GM06990 (cell line): ENCODE measurements around the gene VPS51.

Experiments used
- DNase-seq: peaks from one replicate; pipeline ENCODE4 v3.0.0-alpha.2; 2011; ENCODE audit not compliant: insufficient read length; ENCODE audit errors: extremely low read depth
- H3K27me3 ChIP-seq: replicated peaks from 2 replicates; pipeline ENCODE4 v1.6.0; 2011; ENCODE audit warnings: low read length; ENCODE audit not compliant: control insufficient read depth, insufficient read depth
- H3K36me3 ChIP-seq: 2 replicates; pipeline ENCODE4 v1.5.1; 2011; ENCODE audit warnings: low read length; ENCODE audit not compliant: control insufficient read depth, insufficient read depth
- H3K4me3 ChIP-seq: replicated peaks from 2 replicates; pipeline ENCODE4 v1.5.1; 2011; ENCODE audit warnings: low read depth, mild to moderate bottlenecking, control low read depth, low read length
- CTCF ChIP-seq: IDR thresholded peaks from 2 replicates; pipeline ENCODE4 v1.5.1; 2011; ENCODE audit warnings: low read length, control low read depth, mild to moderate bottlenecking, inconsistent platforms; ENCODE audit not compliant: insufficient read depth, poor library complexity, severe bottlenecking

VPS51 gene

GRCh38 chr11:65104628-65105027 lies 8.6 kb downstream of the VPS51 start:
- Histone ChIP-seq H3K27me3 (no peaks in the 10 kb centered on the region), H3K36me3 (peaks cover 6% of the 10 kb centered on the region), H3K4me3 (no peak overlapping the region)
- TF ChIP-seq CTCF = no peak
- no peak for DNase-seq

GRCh38 chr11:65107078-65107477 lies 11.1 kb downstream of the VPS51 start:
- H3K27me3 ChIP-seq = no peaks in the 10 kb centered on the region
- peaks cover 6% of the 10 kb centered on the region for H3K36me3 ChIP-seq
- no peak overlapping the region for H3K4me3 ChIP-seq
- TF ChIP-seq CTCF = no peak
- no peak for DNase-seq

DNA sequence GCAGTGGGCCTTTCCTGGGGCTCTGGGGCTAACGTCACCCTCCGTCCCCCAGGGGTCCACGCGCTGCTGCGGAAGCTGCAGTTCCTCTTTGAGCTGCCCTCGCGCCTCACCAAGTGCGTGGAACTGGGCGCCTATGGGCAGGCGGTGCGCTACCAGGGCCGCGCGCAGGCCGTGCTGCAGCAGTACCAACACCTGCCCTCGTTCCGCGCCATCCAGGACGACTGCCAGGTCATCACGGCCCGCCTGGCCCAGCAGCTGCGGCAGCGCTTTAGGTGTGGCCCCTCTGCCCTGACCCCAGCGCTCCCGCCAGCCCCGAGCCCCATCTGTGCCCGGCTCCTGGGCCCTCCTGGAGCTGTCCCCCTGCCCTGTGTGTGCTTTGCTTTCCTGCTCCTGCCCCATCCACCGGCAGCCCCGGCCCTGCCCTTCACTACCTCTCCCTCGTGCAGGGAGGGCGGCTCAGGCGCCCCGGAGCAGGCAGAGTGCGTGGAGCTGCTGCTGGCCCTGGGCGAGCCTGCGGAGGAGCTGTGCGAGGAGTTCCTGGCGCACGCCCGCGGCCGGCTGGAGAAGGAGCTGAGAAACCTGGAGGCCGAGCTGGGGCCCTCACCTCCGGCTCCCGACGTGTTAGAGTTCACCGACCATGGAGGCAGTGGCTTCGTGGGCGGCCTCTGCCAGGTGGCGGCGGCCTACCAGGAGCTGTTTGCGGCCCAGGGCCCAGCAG lies 11.9 kb downstream of the VPS51 start:
- H3K4me3 ChIP-seq = no peak overlapping the region
- H3K36me3 ChIP-seq = peaks cover 6% of the 10 kb centered on the region
- no peak for TF ChIP-seq CTCF
- H3K27me3 ChIP-seq = no peaks in the 10 kb centered on the region
- DNase-seq = no peak

DNA sequence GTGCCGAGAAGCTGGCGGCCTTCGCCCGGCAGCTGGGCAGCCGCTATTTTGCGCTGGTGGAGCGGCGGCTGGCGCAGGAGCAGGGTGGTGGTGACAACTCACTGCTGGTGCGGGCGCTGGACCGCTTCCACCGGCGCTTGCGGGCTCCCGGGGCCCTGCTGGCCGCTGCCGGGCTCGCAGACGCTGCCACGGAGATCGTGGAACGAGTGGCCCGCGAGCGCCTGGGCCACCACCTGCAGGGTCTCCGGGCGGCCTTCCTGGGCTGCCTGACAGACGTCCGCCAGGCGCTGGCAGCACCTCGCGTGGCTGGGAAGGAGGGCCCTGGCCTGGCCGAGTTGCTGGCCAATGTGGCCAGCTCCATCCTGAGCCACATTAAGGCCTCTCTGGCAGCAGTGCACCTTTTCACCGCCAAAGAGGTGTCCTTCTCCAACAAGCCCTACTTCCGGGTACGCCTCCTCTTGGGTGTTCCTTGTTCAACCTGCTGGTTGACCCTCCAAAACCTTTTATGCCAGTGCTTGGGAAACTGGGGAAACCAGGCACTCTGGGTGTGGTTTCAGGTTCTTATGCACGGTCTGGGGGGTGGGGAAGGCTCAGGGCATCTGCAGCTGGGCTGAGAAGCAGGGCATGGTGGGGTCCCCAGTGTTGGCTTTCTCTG lies 12.6 kb downstream of the VPS51 start:
- TF ChIP-seq CTCF = no peak
- DNase-seq = no peak
- Histone ChIP-seq H3K4me3 (no peak overlapping the region), H3K27me3 (no peaks in the 10 kb centered on the region), H3K36me3 (peaks cover 6% of the 10 kb centered on the region)

- no peak for TF ChIP-seq CTCF
- Histone ChIP-seq H3K27me3 (no peaks in the 10 kb centered on the region), H3K36me3 (peaks cover 6% of the 10 kb centered on the region), H3K4me3 (no peak overlapping the region)
- no peak for DNase-seq
Observed at GRCh38 chr11:65109231-65110198, 13.5 kb downstream of the VPS51 start.
